GM23338 (cell line): Measurements from ENCODE around the gene HCFC2. TPM values are rescaled to one million over a fixed set of nuclear protein-coding genes. Genes with fewer than 3 reads are reported as not detected.
A peak's percentile ranks its signal among the peaks of the same experiment; 100 is the strongest.

ENCODE experiments used
- ATAC-seq: fragments of 200-7000 bp; cut with Tn5 transposase; 3 replicates; pipeline ENCODE4 v1.9.1; 2020
- DNase-seq: peaks from one replicate; pipeline ENCODE4 v3.0.0-alpha.2; 2015; ENCODE audit warnings: low spot score
- H2AFZ ChIP-seq: fragments of 200-600 bp; sonication (generic); 2 replicates; pipeline ENCODE4 v1.8.0; 2016; ENCODE audit warnings: antibody characterized with exemption, mild to moderate bottlenecking, moderate library complexity
- H3F3A ChIP-seq: fragments of 200-600 bp; sonication (generic); replicated peaks from 2 replicates; pipeline ENCODE4 v1.8.0; 2017; ENCODE audit warnings: antibody characterized with exemption, mixed run types, low read depth
- H3K27ac ChIP-seq: fragments of 200-600 bp; sonication (generic); 2 replicates; pipeline ENCODE4 v1.6.1; 2016; ENCODE audit warnings: low read depth
- H3K27me3 ChIP-seq: fragments of 200-600 bp; sonication (generic); 2 replicates; pipeline ENCODE4 v1.8.0; 2016; ENCODE audit warnings: mild to moderate bottlenecking, mixed run types, moderate library complexity; ENCODE audit not compliant: insufficient read depth
- H3K36me3 ChIP-seq: fragments of 200-600 bp; sonication (generic); 2 replicates; pipeline ENCODE4 v1.8.0; 2016; ENCODE audit warnings: mild to moderate bottlenecking; ENCODE audit not compliant: insufficient read depth
- H3K4me1 ChIP-seq: fragments of 200-600 bp; sonication (generic); 2 replicates; pipeline ENCODE4 v1.8.0; 2016; ENCODE audit warnings: mild to moderate bottlenecking, moderate library complexity; ENCODE audit not compliant: insufficient read depth
- H3K4me2 ChIP-seq: fragments of 200-600 bp; sonication (generic); 2 replicates; pipeline ENCODE4 v1.7.1; 2017; ENCODE audit warnings: mixed run types
- H3K4me3 ChIP-seq: fragments of 200-600 bp; sonication (generic); 2 replicates; pipeline ENCODE4 v1.6.1; 2016; ENCODE audit warnings: mixed run types
- H3K79me2 ChIP-seq: fragments of 200-600 bp; sonication (generic); replicated peaks from 2 replicates; pipeline ENCODE4 v1.8.0; 2017; ENCODE audit warnings: mild to moderate bottlenecking; ENCODE audit not compliant: insufficient read depth
- H3K9me2 ChIP-seq: fragments of 200-600 bp; sonication (generic); 2 replicates; pipeline ENCODE4 v1.8.0; 2017; ENCODE audit not compliant: insufficient read depth
- H4K20me1 ChIP-seq: fragments of 200-600 bp; sonication (generic); replicated peaks from 2 replicates; pipeline ENCODE4 v1.8.0; 2017; ENCODE audit warnings: mild to moderate bottlenecking; ENCODE audit not compliant: insufficient read depth
- H3K27ac Mint-ChIP-seq: 2 replicates; pipeline ENCODE4 v1.8.0; 2020; ENCODE audit warnings: inconsistent platforms, mild to moderate bottlenecking, moderate library complexity, mixed read lengths
- H3K27me3 Mint-ChIP-seq: 3 replicates; pipeline ENCODE4 v1.8.0; 2022; ENCODE audit warnings: low read depth, mild to moderate bottlenecking, moderate library complexity, mixed read lengths, inconsistent platforms; ENCODE audit not compliant: insufficient read depth, poor library complexity
- H3K36me3 Mint-ChIP-seq: 3 replicates; pipeline ENCODE4 v1.8.0; 2021; ENCODE audit warnings: low read depth, mild to moderate bottlenecking, inconsistent platforms, moderate library complexity, mixed read lengths
- H3K4me1 Mint-ChIP-seq: 3 replicates; pipeline ENCODE4 v1.8.0; 2020; ENCODE audit warnings: mild to moderate bottlenecking, inconsistent platforms, mixed read lengths
- H3K4me3 Mint-ChIP-seq: 3 replicates; pipeline ENCODE4 v1.8.0; 2021; ENCODE audit warnings: moderate library complexity, mild to moderate bottlenecking, inconsistent platforms, mixed read lengths
- H3K9me3 Mint-ChIP-seq: 3 replicates; pipeline ENCODE4 v1.8.0; 2020; ENCODE audit warnings: moderate library complexity, mild to moderate bottlenecking, inconsistent platforms, mixed read lengths
- CREB1 ChIP-seq: fragments of 250-450 bp; sonication (Bioruptor Pico); IDR thresholded peaks from 2 replicates; pipeline ENCODE4 v1.5.0; 2020; ENCODE audit warnings: low read depth, mild to moderate bottlenecking, moderate library complexity
- CTCF ChIP-seq, 2 experiments: fragments of 200-600 bp in 1 of 2; sonication (generic) in 1 of 2; conservative IDR thresholded peaks; 2 replicates each; pipeline versions ENCODE4 v1.5.1 to v1.6.1; 2016 to 2017; ENCODE audit warnings: antibody characterized with exemption in 2 of 2, low read depth in 2 of 2, mild to moderate bottlenecking in 2 of 2, moderate library complexity in 1 of 2
- ETS1 ChIP-seq: IDR thresholded peaks from 2 replicates; pipeline ENCODE4 v1.6.1; 2016; ENCODE audit warnings: antibody characterized with exemption
- EZH2 ChIP-seq: fragments of 200-600 bp; sonication (generic); IDR thresholded peaks from one replicate; pipeline ENCODE4 v1.8.0; 2017; ENCODE audit warnings: antibody characterized with exemption, mild to moderate bottlenecking, low read depth; ENCODE audit not compliant: unreplicated experiment
- EZH2phosphoT487 ChIP-seq: fragments of 200-600 bp; sonication (generic); IDR thresholded peaks from one replicate; pipeline ENCODE4 v1.8.1; 2018; ENCODE audit warnings: antibody characterized with exemption; ENCODE audit not compliant: unreplicated experiment
- JUNB ChIP-seq: IDR thresholded peaks from one replicate; pipeline ENCODE4 v1.6.1; 2016; ENCODE audit warnings: antibody characterized with exemption; ENCODE audit not compliant: unreplicated experiment
- NANOG ChIP-seq: IDR thresholded peaks from 2 replicates; pipeline ENCODE4 v1.6.1; 2016; ENCODE audit warnings: antibody characterized with exemption, borderline replicate concordance
- POLR2AphosphoS5 ChIP-seq: IDR thresholded peaks from 2 replicates; pipeline ENCODE4 v1.6.1; 2016; ENCODE audit warnings: antibody characterized with exemption, low read depth
- REST ChIP-seq: IDR thresholded peaks from one replicate; pipeline ENCODE4 v1.6.1; 2018; ENCODE audit warnings: antibody characterized with exemption; ENCODE audit not compliant: unreplicated experiment
- STAT1 ChIP-seq: IDR thresholded peaks from one replicate; pipeline ENCODE4 v1.6.1; 2016; ENCODE audit warnings: antibody characterized with exemption; ENCODE audit not compliant: unreplicated experiment
- ZNF114 ChIP-seq: fragments of 250-450 bp; sonication (Bioruptor Pico); IDR thresholded peaks from 2 replicates; pipeline ENCODE4 v1.5.0; 2020; ENCODE audit warnings: mild to moderate bottlenecking, moderate library complexity
- ZNF331 ChIP-seq: fragments of 250-450 bp; sonication (Bioruptor Pico); IDR thresholded peaks from 2 replicates; pipeline ENCODE4 v1.5.0; 2020; ENCODE audit warnings: low read depth, mild to moderate bottlenecking, moderate library complexity
- ZNF462 ChIP-seq: fragments of 250-450 bp; sonication (Bioruptor Pico); IDR thresholded peaks from 2 replicates; pipeline ENCODE4 v1.5.0; 2020; ENCODE audit warnings: mild to moderate bottlenecking, moderate library complexity
- polyA plus RNA-seq: library from polyadenylated mRNA; unstranded; fragments of >200 nt; fragmentation: Nextera tagmentation; extraction: Ambion mirVana; gene quantifications from 2 replicates; pipeline ENCODE4 v1.2.1, GENCODE V29; 2016
- total RNA-seq: library from RNA; depleted of rRNA; stranded (reverse); fragments of >200 nt; shearing (Covaris generic); gene quantifications from 2 replicates; pipeline ENCODE4 v1.2.3, GENCODE V29; 2014

The HCFC2 gene
- total and polyA plus RNA-seq, 2 experiments from 2014 or later = 1.9 to 2.5 TPM

GRCh38 chr12:104048811-104049210 lies 15.5 kb upstream of the HCFC2 start:
- Histone ChIP-seq H3K79me2 (no peaks in the 10 kb centered on the region), H3K9me2 (no peaks in the 10 kb centered on the region), H3K4me1 (peaks cover 13% of the 10 kb centered on the region; the same call in 1 of the 2 replicates), H3K36me3 (no peaks in the 10 kb centered on the region), H4K20me1 (no peaks in the 10 kb centered on the region), H3K27me3 (peaks cover 24% of the 10 kb centered on the region), H3K27ac (no peak overlapping the region), H3K4me3 (peak overlapping the region; percentile 59), H2AFZ (peak overlapping the region; percentile 94), H3K4me2 (peak overlapping the region; percentile 82; the same call in 1 of the 2 replicates), H3F3A (peaks cover 5% of the 10 kb centered on the region; the same call in 1 of the 2 replicates)
- peak overlapping the region; percentile 81 for H3K4me3 Mint-ChIP-seq
- H3K9me3 Mint-ChIP-seq = no peaks in the 10 kb centered on the region
- H3K27me3 Mint-ChIP-seq = peaks cover 16% of the 10 kb centered on the region
- TF ChIP-seq ZNF331 (CRISPR knock-in tag) = no peak
- TF ChIP-seq ZNF462 = no peak
- no peak for TF ChIP-seq JUNB
- TF ChIP-seq NANOG = no peak
- no peak for TF ChIP-seq POLR2AphosphoS5
- no peak for TF ChIP-seq REST
- no peak for TF ChIP-seq CREB1
- no peak for TF ChIP-seq ZNF114
- no peak for TF ChIP-seq EZH2phosphoT487
- TF ChIP-seq EZH2 = no peak
- TF ChIP-seq STAT1 = no peak
- TF ChIP-seq ETS1 = no peak
- no peak for TF ChIP-seq CTCF (conservative IDR thresholded peaks at IDR 0.05; ENCODE audit: low read depth in 2 of 2)
- DNase-seq (no peak), ATAC-seq (no peak)
- peaks cover 10% of the 10 kb centered on the region; the same call in 2 of the 3 replicates for H3K4me1 Mint-ChIP-seq
- H3K27ac Mint-ChIP-seq = no peak overlapping the region
- no peaks in the 10 kb centered on the region; the same call in 2 of the 3 replicates for H3K36me3 Mint-ChIP-seq
